Measurements from ENCODE around the gene FBXW5.

FBXW5 gene, protein sequence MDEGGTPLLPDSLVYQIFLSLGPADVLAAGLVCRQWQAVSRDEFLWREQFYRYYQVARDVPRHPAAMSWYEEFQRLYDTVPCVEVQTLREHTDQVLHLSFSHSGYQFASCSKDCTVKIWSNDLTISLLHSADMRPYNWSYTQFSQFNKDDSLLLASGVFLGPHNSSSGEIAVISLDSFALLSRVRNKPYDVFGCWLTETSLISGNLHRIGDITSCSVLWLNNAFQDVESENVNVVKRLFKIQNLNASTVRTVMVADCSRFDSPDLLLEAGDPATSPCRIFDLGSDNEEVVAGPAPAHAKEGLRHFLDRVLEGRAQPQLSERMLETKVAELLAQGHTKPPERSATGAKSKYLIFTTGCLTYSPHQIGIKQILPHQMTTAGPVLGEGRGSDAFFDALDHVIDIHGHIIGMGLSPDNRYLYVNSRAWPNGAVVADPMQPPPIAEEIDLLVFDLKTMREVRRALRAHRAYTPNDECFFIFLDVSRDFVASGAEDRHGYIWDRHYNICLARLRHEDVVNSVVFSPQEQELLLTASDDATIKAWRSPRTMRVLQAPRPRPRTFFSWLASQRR

DNA sequence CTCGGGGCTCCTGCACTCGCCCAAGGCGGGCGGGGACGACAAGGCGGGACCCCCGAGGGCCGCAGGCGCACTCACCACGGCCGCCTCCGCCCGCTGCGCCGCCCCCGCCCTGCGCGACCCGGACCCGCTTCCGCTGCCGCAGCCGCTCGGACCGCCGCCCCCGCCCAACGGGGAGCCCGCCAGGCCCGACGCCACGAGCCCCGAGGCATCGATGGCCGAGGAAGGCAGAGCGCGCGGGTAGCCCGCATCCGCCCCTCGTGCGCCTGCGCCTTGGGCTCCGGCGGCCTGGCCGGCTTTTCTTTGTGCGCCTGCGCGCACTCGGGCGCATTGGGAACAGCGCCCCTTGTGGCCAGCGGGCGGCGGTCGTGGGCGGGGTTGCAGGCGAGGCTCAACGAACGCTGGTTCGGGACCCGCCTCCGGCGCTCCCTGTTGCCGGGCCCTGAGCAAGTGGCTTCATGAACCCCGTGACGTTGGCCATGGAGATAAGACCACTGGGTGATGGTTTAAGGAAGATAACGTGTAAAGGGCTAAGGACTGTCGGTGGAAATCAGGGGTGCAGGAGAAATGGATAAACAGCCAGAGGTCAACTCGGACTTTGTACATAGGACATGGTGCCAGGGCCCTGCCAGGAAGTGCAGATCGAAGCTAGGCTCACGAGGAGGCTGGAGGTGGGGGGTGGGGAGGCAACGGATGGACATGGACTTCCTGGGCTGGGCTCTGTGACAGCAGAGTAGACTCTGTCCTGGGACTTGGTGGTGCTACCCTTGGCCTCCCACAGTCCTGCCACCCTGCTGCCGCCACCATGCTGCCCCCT is at the start of gene FBXW5, which contains the start of gene C8G:
Gene FBXW5 (minus strand): TSS at position 220 of the 814 bp plus-strand sequence. CDS start 655 bp downstream, outside the sequence.
Gene C8G (plus strand): TSS at position 725 of the 814 bp plus-strand sequence. CDS start 78 bp downstream, at position 803.
- peak; percentile 98 for DNase-seq (ENCODE audit: low spot score)

DNA sequence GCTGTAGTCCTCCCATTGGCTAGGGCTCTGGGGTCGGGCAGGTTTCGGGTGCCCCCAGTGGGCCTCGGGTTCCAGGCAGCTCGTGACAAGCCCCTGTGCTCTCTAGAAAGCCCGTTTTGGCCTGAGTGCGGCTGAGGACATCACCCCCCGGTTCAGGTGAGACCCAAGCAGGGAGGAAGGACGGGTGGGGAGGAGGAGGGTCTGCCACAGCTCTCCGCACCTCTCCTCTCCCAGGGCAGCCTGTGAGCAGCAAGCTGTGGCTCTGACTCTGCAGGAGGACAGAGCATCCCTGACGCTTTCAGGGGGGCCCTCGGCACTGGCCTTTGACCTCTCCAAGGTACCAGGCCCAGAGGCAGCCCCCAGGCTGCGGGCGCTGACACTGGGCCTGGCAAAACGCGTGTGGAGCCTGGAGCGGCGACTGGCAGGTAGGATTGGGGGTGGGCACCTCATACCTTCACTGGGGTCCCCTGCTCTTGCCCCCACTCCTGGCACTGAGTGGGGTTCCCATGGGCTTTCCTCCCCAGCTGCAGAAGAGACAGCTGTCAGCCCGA is 48.4 kb upstream of the FBXW5 start:
- DNase-seq (ENCODE audit: low spot score) = no peak

DNA sequence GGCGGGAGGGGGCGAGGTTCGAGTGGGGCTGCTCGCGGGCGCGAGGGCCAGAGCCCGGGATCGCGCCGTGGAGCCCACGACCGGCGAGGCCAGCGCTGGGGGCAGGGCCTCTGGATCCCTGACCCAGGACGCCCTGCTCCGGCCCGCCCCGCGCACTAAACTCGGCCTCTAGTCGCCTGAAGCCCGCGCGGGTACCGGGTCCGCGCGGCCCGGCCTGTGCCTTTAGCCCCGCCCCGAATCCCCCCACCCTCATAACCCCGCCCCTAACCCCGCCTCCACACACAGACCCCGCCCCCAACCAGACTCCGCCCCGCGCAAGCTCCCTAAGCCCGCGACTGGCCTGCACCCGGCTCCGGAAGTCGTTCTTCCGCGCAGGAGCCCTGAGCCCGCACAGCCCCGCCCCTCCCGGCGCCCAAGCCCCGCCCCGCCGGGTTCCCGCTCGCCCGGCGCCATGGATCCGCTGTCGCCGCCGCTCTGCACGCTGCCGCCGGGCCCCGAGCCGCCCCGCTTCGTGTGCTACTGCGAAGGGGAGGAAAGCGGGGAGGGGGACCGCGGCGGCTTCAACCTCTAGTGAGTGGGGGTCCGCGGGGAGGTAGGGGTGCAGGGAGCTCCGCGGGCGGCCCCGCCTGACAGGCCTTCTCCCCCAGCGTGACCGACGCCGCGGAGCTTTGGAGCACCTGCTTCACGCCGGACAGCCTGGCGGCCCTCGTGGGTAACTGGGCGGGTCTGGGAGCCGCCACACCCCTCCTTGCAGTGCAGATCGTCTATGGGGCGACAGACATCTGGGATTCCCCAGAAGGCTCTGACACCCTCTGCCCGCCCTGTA is 47.7 kb upstream of the FBXW5 start, which contains the start of gene PAXX:
Gene PAXX (plus strand): TSS at position 430 of the 826 bp plus-strand sequence. CDS start 22 bp downstream, at position 452.
- DNase-seq (ENCODE audit: low spot score) = peak; percentile 92

DNA sequence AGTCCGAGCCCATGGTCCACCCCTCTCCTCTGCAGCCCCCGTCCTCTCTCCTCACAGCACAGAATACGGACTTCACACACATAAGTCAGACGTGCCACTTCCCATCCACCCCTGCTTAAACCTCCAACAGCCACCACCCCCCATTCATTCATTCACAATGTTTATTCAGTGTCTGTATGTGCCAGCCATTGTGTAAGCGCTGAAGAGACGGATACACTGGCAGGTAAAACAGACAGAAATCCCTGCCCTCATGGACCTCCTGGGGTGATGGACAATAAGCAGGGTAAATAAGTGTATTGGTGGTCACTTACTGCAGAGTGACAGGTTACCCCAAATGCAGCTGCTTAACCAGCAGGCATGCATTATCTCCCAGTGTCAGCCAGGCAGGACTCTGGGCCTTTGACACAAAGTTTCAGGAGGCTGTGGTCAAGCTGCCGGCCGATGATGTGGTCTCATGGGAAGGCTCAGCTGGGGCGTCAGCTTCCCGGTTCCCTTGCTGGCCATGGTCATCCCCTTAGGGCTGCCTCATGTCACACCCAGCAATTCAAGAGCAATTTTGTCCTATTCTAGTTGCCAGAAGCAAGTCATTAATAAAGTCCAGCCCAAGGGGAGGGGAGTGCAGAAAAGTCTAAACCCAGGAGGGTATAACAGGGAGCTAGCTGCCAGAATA is 45.8 kb upstream of the FBXW5 start:
- no peak for DNase-seq (ENCODE audit: low spot score)

DNA sequence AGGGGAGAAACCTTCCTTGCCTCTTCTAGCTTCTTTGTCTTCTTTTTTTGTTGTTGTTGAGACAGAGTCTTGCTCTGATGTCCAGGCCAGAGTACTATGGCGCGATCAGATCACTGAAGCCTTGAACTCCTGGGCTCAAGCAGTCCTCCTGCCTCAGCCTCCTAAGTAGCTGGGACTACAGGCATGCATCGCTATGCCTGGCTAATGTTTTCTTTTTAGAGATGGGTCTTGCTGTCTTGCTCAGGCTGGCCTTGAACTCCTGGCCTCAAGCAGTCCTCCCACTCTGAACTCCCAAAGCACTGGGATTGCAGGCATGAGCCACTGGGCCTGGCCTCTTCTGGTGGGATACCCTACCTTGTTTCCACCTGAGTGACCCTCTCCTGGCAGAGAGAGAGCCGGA is 44.3 kb upstream of the FBXW5 start:
- DNase-seq (ENCODE audit: low spot score) = no peak

DNA sequence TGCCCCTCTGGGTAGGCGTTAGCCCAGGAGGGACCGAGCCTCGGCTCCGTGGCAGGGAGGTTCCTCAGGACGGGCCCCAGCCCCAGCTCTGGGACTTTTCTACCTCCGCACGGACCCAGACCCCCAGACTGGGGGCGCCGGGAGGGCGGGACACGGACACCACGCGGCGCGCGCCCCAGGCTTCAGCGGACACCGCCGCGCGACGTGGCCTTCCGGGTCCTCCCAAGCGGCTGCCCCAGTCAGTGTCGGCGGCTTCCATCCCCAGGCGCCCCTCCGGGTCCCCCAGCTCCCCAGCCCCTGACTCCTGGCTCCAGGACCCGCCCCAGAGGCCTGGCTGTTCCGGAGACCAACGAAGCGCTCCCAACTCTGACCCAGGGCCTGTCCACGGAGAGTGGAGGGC is 41.3 kb upstream of the FBXW5 start:
- no peak for DNase-seq (ENCODE audit: low spot score)

DNA sequence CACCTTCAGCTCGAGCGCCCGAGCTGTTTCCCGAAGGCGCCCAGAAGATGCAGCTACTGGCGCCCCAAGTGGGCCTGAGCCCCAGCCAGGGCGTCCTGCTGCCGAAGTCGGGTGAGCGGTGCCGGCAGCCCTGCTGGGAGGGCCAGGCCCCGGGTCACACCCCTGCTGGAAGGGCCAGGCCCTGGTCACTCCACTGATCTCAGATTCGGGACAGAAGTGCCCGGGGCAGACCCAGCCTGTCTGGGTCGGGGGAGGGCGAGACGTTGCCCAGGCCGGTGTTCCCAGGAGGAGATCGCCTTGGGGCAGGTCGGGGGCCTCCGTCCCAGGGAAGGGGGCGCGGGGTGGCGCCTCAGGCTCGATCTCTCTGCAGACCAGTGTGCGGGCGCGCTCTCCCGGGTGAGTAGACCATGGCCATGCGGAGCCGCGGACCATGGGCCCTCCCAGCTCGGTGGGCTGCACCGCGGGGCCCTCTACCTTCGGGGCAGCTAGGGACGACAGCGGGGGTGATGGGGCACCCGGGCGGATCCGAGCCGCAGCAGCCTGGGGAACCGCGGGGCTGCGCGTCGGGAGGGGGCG is 40.6 kb upstream of the FBXW5 start:
- DNase-seq (ENCODE audit: low spot score) = no peak

DNA sequence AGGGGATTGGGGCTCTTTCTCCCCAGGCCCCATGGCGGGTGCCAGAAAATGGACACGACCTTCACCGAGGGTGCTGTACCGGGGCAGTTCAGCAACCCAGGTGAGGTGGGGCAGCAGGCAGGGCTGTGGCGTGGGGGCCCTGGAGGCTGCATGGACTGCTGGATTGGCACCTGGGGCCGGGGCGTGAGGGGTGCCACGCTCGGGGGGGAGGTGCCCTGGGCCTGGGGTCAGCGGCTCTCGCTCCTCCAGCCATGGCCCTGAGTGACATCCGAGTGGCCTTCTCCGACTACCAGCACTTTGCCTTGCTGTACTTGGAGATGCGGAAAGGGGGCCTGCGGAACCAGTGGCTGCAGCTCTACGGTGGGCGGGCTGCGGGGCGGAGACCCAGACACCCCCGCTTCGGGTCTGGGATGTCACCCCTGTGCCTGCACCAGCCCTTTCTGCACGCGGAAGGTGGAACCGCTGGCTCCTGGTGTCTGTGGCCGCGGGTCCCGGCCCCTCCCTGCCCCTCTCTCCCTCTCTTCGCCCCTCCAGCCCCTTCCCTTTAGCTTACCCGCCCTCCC is 40.0 kb upstream of the FBXW5 start:
- DNase-seq (ENCODE audit: low spot score) = no peak

DNA sequence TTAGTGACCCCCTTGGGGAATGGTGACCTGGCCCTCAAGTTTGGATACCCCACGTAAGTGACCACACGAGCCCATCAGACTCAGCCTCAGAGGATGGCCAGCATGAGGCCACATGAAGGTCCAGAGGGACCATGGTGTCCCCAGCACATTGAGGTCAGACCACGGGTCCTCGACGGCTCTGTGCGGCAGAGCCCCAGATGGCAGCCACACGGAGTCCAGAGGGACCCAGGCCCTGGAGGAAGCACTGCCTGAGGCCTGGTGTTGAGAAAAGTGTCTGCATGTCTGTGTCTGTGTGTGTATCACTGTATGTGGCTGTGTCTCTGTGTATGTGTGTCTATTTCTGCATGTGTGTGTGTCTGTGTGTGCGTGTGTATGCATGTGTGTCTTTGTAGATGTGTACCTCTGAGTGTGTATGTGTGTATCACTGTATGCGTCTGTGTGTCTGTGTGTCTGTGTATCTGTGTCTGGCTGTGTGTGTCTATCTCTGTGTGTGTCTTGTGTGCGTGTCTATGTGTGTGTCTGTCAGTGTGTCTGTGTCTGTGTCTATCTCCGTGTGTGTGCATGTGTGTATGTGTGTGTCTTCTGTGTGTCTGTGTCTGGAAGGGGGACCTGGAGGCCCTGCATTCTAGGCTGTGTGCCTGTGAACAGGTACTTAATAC is 39.2 kb upstream of the FBXW5 start:
- DNase-seq (ENCODE audit: low spot score) = no peak

DNA sequence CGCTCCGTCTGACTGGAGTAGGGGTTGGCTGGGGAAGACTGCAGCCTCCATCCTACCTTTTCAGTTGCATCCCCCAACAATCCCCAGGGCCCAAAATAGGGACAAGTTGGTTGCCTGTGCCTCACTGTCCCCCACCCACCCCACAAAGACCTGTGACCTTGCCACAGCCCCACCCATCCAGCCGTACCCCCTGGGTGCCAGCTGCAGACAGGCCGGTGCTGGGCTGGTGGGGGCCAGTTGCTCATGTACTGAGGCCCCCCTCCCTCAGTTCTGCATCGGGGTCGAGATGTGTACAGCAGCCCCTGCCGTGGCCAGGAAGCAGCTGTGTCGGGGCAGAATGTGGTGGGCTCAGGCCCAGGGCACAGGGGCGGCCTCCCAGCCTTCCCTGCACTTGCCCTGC is 38.6 kb upstream of the FBXW5 start:
- DNase-seq (ENCODE audit: low spot score) = no peak

DNA sequence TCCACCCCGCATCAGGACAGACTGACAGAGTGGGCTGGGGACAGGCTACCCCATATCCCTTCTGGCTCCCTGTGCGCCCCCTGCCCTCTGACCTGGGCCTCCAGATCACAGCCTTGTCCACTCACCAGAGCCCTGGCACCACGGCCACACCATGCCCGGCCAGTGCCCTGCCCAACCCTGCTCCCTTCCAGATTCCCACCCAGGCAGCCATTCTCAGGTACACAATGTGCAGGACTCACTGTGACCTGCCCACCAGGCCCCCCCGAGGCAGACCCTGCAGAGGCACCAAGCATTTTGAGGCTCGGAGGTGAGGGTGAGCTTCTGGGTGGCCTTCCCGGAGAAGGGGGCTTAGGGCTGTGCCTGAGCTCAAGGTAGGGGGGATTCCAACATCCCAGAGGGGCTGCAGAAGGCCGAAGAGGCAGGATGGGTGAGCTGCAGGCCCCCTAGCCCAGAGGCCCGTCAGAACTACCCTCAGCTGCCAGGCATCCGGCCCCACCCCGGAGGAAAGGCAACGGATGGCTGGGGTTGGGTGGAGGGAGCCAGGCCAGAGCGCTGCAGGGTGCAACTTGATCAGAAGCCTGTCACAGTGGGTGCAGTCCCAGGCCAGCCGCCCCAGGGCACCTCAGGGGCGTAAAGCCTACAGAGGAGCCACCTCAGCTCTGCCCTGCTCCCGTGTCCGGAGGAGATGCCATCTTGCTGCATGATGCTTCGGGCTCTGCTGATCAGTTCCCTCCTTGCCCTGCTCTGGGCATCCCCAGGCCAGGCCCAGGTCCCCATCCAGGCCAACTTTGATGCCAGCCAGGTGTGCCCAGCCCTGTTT is 37.9 kb upstream of the FBXW5 start, which contains the start of gene LCNL1:
Gene LCNL1 (plus strand): TSS at position 762 of the 820 bp plus-strand sequence. CDS start 594 bp downstream, outside the sequence.
- no peak for DNase-seq (ENCODE audit: low spot score)

DNA sequence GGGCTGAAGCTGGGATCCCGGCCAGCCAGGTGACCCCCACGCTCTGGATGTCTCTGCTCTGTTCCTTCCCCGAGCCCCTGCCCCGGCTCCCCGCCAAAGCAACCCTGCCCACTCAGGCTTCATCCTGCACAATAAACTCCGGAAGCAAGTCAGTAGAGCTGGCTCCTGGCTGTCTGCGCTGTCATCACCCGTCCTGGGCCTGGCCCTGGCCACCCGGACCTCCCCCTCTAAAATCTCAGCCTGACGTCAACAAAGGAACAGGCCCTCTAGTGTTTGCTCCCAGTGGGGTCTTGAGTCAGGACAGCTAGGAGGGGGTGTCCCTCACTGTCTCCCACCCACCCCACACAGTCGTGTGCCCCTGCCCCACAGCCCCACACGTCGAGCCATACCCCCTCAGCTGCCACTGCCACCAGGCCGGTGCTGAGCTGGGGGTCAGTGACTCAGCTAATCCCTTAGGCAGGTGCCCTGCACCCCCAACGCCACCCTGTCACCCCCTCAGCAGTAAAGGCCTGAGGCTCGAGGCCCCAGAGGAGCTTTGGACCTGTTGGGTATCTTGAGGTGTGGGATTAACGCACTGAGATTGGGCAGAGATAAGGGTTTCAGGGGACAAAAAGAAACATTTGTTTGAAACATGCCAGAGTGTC is 37.2 kb upstream of the FBXW5 start:
- DNase-seq (ENCODE audit: low spot score) = no peak

DNA sequence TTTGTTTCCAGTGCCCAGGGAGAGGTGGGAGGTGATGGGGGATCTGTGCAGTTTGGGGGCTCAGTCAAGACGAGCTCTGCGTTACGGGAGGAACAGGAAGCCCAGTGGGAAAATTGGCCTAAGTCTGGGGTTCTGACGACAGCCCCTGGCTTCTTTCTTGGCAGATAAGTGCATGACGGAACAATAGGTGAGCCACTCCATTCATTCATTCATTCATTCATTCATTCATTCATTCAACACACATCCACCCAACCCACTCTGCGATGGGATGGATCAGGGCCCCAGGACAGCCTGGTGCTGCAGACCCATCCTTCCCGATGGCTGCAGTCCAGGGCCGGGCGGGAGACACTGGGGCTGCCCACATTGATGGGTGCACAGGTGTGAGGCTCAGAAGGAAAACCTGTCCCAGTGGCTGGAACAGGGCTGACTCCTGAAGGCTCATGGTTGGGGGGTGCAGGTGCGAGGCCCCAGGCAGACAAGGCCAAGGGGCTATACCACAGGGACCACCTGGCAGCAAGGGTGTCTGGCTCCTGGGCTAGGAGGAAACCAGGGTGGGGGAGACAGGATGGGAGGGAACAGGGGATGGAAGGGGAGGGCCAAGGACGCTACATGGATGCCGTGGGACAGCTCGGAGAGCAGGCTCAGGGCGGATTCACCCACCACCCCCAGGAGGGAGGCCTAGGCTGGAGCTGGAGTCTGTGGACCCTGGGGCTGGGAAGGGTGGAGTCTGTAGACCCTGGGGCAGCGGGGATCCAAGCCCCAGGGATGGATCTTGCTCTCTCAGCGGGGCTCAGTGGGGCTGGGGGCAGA is 36.3 kb upstream of the FBXW5 start:
- no peak for DNase-seq (ENCODE audit: low spot score)

DNA sequence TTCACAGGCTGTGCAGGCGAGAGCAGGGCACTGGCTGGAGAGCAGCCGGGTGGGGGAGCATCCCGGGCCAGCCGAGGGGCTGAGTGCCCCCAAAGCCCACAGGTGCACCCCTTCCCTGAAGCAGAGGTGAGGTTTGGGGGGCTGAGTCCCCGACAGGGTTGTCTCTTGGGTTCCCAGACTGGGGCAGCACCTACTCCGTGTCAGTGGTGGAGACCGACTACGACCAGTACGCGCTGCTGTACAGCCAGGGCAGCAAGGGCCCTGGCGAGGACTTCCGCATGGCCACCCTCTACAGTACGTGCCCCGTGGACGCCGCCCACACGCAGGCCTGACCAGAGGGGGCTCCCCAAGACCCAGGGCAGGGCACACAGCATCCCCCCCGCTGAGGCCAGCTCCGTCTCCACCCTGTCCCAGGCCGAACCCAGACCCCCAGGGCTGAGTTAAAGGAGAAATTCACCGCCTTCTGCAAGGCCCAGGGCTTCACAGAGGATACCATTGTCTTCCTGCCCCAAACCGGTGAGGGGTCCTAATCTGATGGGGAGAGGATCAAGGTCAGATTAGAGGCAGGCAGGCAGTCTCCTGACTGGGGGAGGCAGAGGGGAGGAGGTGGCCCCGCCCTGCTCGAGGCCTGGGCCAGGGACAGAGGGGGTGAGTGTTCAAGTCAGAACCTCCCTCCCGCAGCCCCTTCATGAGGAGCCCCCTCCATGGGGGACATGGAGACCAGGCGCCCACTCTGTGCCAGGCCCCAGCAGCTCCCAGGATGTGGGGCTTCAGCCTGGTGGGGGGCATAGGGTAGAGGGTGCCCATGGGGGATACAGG is 35.4 kb upstream of the FBXW5 start:
- DNase-seq (ENCODE audit: low spot score) = no peak

DNA sequence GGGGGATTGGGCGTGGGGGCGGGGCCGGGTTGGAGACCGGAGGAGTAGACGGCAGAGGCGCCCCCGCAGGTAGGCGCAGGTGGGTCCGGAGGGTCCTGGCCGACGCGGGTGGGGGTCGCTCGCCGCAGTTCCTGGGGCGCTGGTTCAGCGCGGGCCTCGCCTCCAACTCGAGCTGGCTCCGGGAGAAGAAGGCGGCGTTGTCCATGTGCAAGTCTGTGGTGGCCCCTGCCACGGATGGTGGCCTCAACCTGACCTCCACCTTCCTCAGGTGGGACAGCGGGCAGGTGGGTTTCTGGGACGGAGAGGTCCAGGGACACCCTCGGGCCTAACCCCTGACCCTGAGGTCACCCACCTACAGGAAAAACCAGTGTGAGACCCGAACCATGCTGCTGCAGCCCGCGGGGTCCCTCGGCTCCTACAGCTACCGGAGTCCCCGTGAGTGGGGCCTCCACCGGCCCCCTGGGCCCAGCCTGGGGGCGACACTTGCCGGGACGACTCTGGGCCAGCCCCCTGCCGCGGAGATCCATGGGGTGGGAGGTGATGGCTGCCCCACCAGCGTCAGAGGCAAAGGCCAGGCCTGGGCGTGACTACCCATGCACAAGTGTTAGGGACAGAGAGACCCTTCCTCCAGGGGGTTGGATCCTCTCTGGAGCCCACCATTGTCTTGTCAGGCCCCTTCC is 34.5 kb upstream of the FBXW5 start:
- DNase-seq (ENCODE audit: low spot score) = no peak

Data from left forelimb (tissue), 1 donor.